Measurements from ENCODE around the gene NRP2. TPM values are rescaled to one million over a fixed set of nuclear protein-coding genes. Genes with fewer than 3 reads are reported as not detected.

NRP2 gene
- total RNA-seq, 4 donors from 2014 or later = 35.1 to 146 (median 63.9) TPM

DNA sequence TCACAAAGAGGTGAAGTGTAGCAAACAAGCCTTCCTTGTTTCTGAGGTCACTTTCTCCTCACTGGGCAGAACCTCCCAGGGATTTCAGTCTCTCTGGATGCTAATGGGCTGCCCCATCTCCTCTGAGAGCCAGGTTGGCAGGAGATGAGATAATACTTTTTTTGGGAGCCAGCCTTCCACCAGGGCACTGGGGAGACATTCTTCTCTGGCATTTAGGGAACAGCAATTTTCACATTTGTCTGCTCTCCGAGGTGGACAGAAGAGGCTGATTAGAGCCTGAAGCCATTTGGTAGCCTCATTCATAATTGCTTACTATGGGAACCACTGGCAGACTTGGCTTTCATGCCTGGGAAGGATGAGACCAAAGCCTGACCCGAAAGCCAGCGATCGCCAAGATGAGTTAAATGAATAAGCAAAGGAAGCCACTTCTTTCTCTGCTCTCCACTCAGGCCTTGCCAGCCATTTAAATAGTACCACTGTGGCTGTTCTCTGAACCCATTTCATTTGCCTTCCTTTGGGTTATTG, 70.1 kb downstream of the NRP2 start:
- in situ Hi-C loops (cut with MboI; ENCODE audit: low pct_ligation_motif_present in 1 of 4, low pct_unique_long_range_greater_than_20kb in 1 of 4, low sequenced_read_pairs in 3 of 4) = no loop called here
- H3K9me3 ChIP-seq = no peaks in the 10 kb centered on the region
- peaks cover 0 to 4% (median 0%) of the 10 kb centered on the region in 4 donors for H3K36me3 ChIP-seq
- 84% methylated on average over 4 of the region's 4 CpGs; no CpG with 5 or more reads in 1 of the 2 donors for WGBS, 2 donors (ENCODE audit: low coverage in 1 of 2)
- no peaks in the 10 kb centered on the region for H3K27me3 ChIP-seq
- TF ChIP-seq EP300 (IDR thresholded peaks at IDR 0.05; ENCODE audit: low read depth) (no peak), POLR2AphosphoS5 (IDR thresholded peaks at IDR 0.05) (no peak), POLR2A (IDR thresholded peaks at IDR 0.05) (no peak)
- TF ChIP-seq, protein P1, sequence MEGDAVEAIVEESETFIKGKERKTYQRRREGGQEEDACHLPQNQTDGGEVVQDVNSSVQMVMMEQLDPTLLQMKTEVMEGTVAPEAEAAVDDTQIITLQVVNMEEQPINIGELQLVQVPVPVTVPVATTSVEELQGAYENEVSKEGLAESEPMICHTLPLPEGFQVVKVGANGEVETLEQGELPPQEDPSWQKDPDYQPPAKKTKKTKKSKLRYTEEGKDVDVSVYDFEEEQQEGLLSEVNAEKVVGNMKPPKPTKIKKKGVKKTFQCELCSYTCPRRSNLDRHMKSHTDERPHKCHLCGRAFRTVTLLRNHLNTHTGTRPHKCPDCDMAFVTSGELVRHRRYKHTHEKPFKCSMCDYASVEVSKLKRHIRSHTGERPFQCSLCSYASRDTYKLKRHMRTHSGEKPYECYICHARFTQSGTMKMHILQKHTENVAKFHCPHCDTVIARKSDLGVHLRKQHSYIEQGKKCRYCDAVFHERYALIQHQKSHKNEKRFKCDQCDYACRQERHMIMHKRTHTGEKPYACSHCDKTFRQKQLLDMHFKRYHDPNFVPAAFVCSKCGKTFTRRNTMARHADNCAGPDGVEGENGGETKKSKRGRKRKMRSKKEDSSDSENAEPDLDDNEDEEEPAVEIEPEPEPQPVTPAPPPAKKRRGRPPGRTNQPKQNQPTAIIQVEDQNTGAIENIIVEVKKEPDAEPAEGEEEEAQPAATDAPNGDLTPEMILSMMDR (IDR thresholded peaks at IDR 0.05) = no peak
- H3K4me3 ChIP-seq = no peak overlapping the region
- peaks cover 16 to 49% (median 22%) of the 10 kb centered on the region in 4 donors for H3K4me1 ChIP-seq
- no peak for DNase-seq
- H3K27ac ChIP-seq = peak overlapping the region; percentile 20 to 86 (median 68)
- intact Hi-C loops (cut with DNase I; ENCODE audit: low total_unique reads) = no loop called here

DNA sequence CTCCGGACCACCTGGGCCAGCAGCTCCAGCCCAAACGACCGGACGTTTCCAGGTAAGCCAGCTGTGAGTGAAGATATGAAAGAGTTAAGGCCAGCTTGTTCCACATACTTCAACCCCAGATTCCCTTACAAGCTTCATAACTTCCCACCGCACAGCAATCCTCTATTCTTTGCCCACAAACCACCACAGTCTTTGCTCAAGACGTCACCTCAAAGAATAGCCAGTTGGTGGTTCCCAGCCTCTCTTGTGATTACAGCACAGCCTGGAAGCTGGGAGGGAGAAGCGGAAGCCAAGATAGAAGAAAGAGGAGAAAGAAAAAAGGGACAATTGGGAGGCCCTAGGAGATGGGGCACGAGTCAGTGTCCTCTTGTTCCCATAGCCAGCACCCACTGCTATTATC, 70.6 kb downstream of the NRP2 start:
- Histone ChIP-seq H3K4me3 (no peak overlapping the region), H3K27me3 (no peaks in the 10 kb centered on the region), H3K27ac (peak overlapping the region; percentile 20 to 86 (median 68)), H3K36me3 (peaks cover 0 to 4% (median 0%) of the 10 kb centered on the region in 4 donors), H3K9me3 (no peaks in the 10 kb centered on the region), H3K4me1 (peaks cover 18 to 53% (median 21%) of the 10 kb centered on the region in 4 donors)
- 93% methylated on average over 8 of the region's 8 CpGs; no CpG with 5 or more reads in 1 of the 2 donors for WGBS, 2 donors (ENCODE audit: low coverage in 1 of 2)
- intact Hi-C loops (cut with DNase I; ENCODE audit: low total_unique reads) (no loop called here), in situ Hi-C loops (cut with MboI; ENCODE audit: low pct_ligation_motif_present in 1 of 4, low pct_unique_long_range_greater_than_20kb in 1 of 4, low sequenced_read_pairs in 3 of 4) (no loop called here)
- no peak for TF ChIP-seq POLR2A (IDR thresholded peaks at IDR 0.05)
- TF ChIP-seq EP300 (IDR thresholded peaks at IDR 0.05; ENCODE audit: low read depth) = no peak
- no peak for TF ChIP-seq POLR2AphosphoS5 (IDR thresholded peaks at IDR 0.05)
- TF ChIP-seq, protein P1 (IDR thresholded peaks at IDR 0.05) = no peak
- no peak for DNase-seq

DNA sequence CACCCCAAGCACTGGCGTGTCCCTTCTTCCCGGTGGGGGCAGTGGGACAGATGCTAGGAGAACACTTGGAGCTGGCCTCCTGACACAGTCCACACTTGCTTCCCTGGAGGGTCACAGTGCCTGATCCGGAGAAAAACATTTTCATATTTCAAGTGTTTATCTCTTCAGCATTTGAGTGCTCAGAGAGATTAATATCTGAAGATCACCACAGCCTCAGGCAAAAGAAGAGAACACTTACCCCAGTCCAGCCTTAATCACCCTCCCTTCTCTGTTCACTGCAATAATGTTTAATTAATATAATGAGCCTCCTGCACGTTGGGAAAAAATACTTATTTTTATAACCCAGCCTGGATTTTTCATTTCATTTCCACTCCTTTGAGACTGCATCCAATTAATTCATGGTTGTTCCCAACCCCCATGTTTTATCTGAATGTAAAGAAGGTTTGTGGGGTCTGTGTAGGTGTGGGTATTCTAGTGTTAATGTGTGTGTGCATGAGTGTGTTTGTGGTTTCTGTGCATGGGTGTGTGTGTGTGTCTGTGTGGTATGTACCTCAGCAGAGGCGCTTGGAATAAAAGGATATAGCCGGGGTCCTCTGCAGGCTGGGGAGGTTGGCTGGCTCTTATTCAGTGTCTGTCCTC, 72.1 kb downstream of the NRP2 start:
- in situ Hi-C loops (cut with MboI; ENCODE audit: low pct_ligation_motif_present in 1 of 4, low pct_unique_long_range_greater_than_20kb in 1 of 4, low sequenced_read_pairs in 3 of 4) = no loop called here
- Histone ChIP-seq H3K4me1 (peaks cover 15 to 58% (median 25%) of the 10 kb centered on the region in 4 donors), H3K4me3 (no peak overlapping the region), H3K36me3 (peaks cover 0 to 4% (median 0%) of the 10 kb centered on the region in 4 donors), H3K27me3 (no peaks in the 10 kb centered on the region), H3K9me3 (no peaks in the 10 kb centered on the region), H3K27ac (peak overlapping the region; percentile 68 to 86 (median 70))
- intact Hi-C loops (cut with DNase I; ENCODE audit: low total_unique reads) = no loop called here
- 29 to 77% methylated on average over 1 to 6 of the region's 6 CpGs for WGBS, 2 donors (ENCODE audit: low coverage in 1 of 2)
- no peak for TF ChIP-seq POLR2AphosphoS5 (IDR thresholded peaks at IDR 0.05)
- no peak for DNase-seq

DNA sequence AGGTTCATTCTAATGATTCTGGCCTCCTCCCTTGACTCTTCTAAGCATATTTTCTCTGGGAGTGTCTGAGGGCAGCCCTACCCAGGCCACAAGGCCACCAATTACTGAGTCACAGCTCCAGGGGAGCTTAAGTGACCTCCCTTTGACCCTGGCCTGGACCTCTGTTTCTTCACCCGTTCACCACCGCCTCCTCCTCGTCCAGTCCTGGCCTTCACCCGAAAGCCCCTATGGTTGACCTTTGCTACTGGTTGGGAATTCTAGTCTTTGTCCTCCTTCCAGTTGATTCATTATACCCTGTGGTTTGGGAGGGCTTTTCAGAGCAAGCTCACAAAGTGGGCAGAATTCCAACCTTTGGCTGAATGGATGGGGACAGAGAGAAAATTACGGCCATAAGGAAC, 72.6 kb downstream of the NRP2 start:
- TF ChIP-seq EP300 (IDR thresholded peaks at IDR 0.05; ENCODE audit: low read depth) = no peak
- TF ChIP-seq, protein P1 (IDR thresholded peaks at IDR 0.05) = no peak
- no peak for TF ChIP-seq POLR2AphosphoS5 (IDR thresholded peaks at IDR 0.05)
- no peak for TF ChIP-seq POLR2A (IDR thresholded peaks at IDR 0.05)
- Histone ChIP-seq H3K4me1 (peaks cover 15 to 60% (median 25%) of the 10 kb centered on the region in 4 donors), H3K9me3 (no peaks in the 10 kb centered on the region), H3K4me3 (no peak overlapping the region), H3K27ac (peak overlapping the region; percentile 68 to 86 (median 70)), H3K27me3 (no peaks in the 10 kb centered on the region), H3K36me3 (peaks cover 0 to under 1% (median 0%) of the 10 kb centered on the region in 4 donors)
- in situ Hi-C loops (cut with MboI; ENCODE audit: low pct_ligation_motif_present in 1 of 4, low pct_unique_long_range_greater_than_20kb in 1 of 4, low sequenced_read_pairs in 3 of 4) (no loop called here), intact Hi-C loops (cut with DNase I; ENCODE audit: low total_unique reads) (no loop called here)
- peak; percentile 39 for DNase-seq
- 40 to 56% methylated on average over 1 to 5 of the region's 5 CpGs for WGBS, 2 donors (ENCODE audit: low coverage in 1 of 2)

Measured in transverse colon (tissue), 4 donors.